Kidney tubule cell (primary cell): ENCODE results near the gene HSPA1B.
"Not testable (repeated sequence)": the region's sequence is repeated elsewhere in the genome, so short reads cannot be mapped to it uniquely, and the experiment has no call there.

Experiments
- DNase-seq: peaks from one replicate; pipeline ENCODE4 v3.0.0-alpha.2; 2018; ENCODE audit warnings: low spot score

HSPA1B gene

DNA sequence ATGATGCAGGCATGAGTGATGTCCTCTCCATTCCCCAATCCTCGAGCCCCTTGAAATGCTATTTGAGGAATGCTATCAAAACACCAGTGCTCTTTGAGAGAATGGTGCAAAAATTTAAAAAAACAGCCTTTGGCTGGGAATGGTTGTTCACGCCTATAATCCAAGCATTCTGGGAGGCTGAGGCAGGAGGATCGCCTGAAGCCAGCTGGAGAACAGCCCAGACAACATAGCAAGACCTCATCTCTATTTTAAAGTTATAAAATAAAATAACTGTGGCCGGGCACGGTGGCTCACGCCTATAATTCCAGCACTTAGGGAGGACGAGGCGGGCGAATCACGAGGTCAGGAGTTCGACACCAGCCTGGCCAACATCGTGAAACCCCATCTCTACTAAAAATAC is 27.8 kb upstream of the HSPA1B start:
- DNase-seq = no peak

GRCh38 chr6:31801031-31801927 is 26.3 kb upstream of the HSPA1B start:
- not testable (repeated sequence) for DNase-seq

DNA sequence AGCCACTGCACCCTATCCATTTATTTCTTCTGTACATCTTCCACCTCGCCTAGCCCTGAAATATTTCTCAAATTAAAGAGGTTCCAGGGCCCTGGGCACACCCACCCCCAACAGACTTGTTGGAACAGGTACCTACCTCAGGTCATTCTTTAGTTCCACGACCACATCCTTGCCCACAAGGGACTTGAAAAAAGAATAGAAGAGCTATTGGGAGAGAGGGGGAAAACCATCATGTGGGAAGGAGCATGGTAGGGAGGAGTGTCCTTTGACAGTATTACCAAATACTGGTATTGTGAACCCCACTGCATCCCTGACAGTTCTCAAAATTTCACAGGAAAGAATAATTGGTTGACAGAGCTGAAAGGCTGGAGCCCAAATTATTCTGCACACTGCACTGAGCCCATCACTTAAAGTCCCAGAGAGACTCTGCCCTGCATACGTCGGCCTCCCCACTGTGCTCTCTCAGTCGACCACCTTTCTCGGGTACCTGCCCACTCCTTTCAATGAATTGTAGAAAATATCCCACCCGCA is 21.5 kb upstream of the HSPA1B start:
- no peak for DNase-seq

DNA sequence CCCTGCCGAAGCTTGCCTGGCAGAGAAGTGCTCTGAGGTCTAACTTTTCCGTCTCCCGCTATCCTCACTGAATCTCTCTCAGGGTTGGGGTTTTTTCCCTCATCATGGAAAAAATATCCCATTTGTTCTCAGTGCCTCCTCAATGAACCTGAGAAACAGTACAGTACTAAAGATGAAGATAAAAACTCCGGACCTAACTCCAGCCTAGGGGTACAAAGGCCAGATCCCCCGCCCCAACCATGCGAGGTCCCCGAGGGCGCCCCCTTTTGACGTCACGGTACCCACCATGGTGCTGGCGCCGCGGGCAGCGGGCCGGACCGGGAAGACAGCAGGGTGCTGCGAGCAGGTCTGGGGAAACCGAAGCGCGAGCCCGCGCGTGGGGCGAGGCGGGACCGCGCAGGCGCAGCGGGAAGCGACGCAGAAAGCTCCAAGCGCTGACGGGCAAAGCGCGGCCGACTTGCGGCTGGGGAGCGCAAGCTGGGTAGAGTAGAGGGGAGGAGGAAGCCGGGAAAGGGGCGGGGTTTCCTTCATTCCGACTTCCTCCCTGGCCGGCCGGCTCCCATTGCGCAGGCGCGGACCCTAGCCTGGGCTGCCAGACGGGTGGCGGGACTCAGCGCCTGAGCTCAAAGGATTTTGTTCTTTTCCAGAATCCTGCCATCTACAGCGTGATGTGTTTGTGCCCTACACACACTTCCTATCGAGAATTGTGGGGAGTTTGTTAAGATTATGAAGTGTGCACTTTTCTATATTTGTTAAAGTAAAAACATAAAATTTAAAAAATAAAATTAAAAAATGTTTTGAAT is 20.9 kb upstream of the HSPA1B start, which contains the start of gene LSM2:
Gene LSM2 (minus strand): TSS at position 497 of the 803 bp plus-strand sequence. CDS start 209 bp downstream, at position 288.
- DNase-seq = peak; percentile 97

GRCh38 chr6:31808599-31808998 is 18.9 kb upstream of the HSPA1B start:
- not testable (repeated sequence) for DNase-seq

DNA sequence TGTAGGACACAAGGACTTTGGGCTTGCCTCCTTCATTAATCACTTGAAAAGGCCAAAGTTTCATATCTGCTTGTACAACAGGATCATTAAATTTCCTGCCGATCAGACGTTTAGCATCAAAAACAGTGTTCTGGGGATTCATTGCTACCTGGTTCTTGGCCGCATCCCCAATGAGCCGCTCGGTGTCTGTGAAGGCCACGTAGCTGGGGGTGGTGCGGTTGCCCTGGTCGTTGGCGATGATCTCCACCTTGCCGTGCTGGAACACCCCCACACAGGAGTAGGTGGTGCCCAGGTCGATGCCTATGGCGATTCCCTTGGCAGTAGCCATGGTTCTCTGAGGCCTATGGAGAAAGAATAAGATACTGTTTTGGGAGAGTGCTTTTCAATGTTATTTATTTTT is 15.9 kb upstream of the HSPA1B start:
- DNase-seq = no peak

- no peak for DNase-seq
Measured at GRCh38 chr6:31813465-31813849, 14.1 kb upstream of the HSPA1B start.

DNA sequence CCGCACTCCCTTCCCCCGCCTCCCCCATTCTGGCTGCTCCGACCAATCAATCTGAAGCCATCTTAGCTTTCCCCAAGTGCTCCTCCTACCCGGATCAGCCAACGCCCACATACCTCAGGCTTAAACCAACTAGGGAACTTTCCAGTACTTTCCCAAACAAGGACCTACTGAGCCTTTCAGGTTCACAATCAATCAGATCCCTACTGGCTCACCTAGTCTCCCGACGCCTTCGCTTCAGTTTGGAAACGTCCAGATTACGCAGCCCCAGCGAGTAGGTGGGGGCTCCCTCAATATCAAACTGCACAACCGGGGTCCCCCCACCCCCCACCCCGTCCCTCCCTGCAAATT is 12.9 kb upstream of the HSPA1B start:
- peak; percentile 98 for DNase-seq

DNA sequence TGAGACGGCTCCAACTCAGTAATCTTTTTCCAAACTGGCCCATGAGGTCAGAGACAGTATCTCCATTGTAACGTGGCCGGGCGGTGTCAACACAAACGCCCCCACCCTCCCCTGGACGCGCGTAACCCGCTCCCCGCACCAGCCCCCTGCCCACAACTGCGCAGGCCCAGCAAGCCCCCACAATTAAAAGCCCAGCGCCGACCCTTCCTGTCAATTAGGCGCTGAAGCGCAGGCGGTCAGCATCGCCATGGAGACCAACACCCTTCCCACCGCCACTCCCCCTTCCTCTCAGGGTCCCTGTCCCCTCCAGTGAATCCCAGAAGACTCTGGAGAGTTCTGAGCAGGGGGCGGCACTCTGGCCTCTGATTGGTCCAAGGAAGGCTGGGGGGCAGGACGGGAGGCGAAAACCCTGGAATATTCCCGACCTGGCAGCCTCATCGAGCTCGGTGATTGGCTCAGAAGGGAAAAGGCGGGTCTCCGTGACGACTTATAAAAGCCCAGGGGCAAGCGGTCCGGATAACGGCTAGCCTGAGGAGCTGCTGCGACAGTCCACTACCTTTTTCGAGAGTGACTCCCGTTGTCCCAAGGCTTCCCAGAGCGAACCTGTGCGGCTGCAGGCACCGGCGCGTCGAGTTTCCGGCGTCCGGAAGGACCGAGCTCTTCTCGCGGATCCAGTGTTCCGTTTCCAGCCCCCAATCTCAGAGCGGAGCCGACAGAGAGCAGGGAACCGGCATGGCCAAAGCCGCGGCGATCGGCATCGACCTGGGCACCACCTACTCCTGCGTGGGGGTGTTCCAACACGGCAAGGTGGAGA is 12.3 kb upstream of the HSPA1B start, which contains the start of the genes HSPA1A and HSPA1L:
Gene HSPA1A (plus strand): TSS at position 519 of the 814 bp plus-strand sequence. CDS start 214 bp downstream, at position 733.
Gene HSPA1L (minus strand): TSS at position 259 of the 814 bp plus-strand sequence. CDS start 3,311 bp downstream, outside the sequence.
- peak; percentile 98 for DNase-seq

- not testable (repeated sequence) for DNase-seq
Measured at GRCh38 chr6:31817133-31817928, 10.2 kb upstream of the HSPA1B start.

GRCh38 chr6:31817929-31818511 is 9.5 kb upstream of the HSPA1B start:
- not testable (repeated sequence) for DNase-seq

DNA sequence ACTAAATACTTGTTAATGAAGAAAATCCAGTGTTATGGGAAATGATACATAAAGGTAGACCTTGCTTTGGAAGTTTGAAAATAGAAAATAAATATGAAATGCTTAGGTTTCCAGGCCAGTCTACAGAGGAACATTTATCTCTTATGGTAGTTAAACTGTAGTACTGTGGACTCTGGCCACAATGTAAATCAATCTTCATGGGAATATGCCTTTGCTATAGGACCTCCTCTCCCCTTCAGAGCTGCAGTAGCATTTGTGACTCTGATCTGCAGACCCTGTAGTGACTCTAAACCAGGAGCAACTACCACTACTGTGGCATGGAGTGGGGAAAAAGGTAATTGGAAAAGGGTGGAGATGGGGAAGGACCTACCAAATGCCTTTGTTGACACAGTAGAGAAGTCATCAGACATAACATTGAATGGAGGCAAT is 7.7 kb upstream of the HSPA1B start:
- DNase-seq = no peak

DNA sequence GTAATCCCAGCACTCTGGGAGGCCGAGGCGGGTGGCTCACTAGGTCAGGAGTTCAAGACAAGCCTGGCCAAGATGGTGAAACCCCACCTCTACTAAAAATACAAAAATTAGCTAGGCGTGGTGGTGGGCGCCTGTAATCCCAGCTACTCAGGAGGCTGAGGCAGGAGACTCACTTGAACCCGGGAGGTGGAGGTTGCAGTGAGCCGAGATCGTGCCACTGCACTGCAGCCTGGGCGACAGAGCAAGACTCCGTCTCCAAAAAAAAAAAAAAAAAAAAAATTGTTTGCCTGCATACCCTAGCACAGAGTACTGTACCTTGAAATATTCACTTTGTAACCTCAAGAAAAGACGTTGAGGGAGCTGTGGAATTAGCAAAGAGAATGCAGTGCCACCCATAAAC is 7.1 kb upstream of the HSPA1B start:
- DNase-seq = not testable (repeated sequence)

GRCh38 chr6:31821301-31822035 is 6.1 kb upstream of the HSPA1B start:
- peak; percentile 60 for DNase-seq

DNA sequence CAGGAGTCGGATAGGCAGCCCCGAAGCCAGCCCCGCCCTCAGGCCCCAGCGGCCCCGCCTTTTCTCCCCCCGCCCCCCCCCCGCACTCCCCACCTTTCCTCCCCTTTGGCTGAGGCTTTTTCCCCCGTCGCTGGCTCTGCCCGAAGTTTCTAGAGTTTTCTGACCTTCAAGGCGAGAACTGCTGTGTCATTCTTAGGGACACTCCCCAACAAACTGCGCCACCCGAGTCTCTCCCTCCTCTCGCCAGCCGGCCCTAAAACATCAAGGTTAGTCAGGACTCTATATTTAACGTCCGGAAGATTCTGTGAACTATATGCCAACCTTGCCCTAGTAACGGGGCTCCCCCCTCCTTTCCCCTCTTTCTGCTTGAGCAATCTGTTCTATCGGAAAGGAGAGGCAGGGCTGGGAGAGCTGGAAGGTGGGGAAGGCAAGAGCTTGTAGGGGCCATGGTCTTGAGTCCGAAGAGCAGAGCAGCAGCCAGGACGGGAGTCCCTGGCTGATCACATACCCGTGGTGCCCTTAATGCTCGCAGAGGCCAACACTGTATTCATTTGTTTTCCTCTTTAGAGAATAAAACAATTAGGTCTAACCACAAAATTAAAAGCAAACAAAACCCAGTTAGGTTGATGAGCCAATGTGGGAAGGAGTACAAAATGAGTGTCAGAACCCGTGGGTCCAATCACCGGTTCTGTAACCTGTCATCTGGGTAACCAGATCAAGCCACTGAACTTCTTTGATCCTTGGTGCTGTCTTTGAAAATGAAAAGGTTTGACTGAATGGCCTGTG is 5.3 kb upstream of the HSPA1B start:
- DNase-seq = peak; percentile 87

DNA sequence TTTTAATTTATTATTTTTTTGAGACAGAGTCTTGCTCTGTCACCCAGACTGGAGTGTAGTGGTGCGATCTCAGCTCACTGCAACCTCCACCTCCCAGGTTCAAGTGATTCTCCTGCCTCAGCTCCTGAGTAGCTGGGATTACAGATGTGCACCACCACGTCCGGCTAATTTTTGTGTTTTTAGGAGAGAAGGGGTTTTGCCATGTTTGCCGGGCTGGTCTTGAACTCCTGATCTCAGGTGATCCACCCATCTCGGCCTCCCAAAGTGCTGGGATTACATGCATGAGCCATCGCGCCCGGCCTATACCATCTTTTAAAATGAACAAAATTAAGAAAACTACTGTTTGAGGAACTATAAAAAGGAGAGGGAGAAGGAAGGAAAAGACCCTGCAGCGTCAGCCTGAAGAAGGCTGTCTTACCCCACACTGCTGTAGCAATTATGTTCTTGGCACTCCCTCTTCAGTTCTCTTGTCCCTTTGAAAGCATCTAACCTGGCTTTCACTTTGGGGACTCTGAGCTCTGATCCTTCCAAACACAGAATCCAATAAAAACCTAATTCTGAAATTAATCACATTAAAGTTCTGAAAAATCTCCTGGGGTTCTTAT is 3.8 kb upstream of the HSPA1B start:
- not testable (repeated sequence) for DNase-seq

GRCh38 chr6:31825553-31825952 is 2.0 kb upstream of the HSPA1B start:
- DNase-seq = no peak

- DNase-seq = peak; percentile 86
Measured at GRCh38 chr6:31826793-31827285, 699 bp upstream of the HSPA1B start.
